Activated CD4-positive, alpha-beta memory T cell treated with anti-CD3 and anti-CD28 coated beads for 36 hours (primary cell): ENCODE data around the gene PNPLA7. TPM values are rescaled to one million over a fixed set of nuclear protein-coding genes. Genes with fewer than 3 reads are reported as not detected.

Source experiments
- CTCF ChIA-PET: fragments of 350-600 bp; sonication (Branson Sonifier 250); formaldehyde crosslinking; loops from one replicate; lab custom pipeline; 2021; ENCODE audit warnings: antibody characterized with exemption, inconsistent platforms; lab: Charles Lee
- POLR2A ChIA-PET: fragments of 350-600 bp; sonication (Branson Sonifier 250); formaldehyde crosslinking; loops from one replicate; lab custom pipeline; 2021; ENCODE audit warnings: antibody characterized with exemption; lab: Charles Lee
- DNase-seq: peaks from one replicate; pipeline ENCODE4 v3.0.0-alpha.2; 2020
- H3K27ac Mint-ChIP-seq: one replicate; pipeline ENCODE4 v1.8.0; 2021; ENCODE audit warnings: mixed read lengths
- H3K27me3 Mint-ChIP-seq: one replicate; pipeline ENCODE4 v1.8.0; 2021; ENCODE audit warnings: mixed read lengths
- H3K36me3 Mint-ChIP-seq: one replicate; pipeline ENCODE4 v1.8.0; 2021; ENCODE audit warnings: mixed read lengths
- H3K4me1 Mint-ChIP-seq: one replicate; pipeline ENCODE4 v1.8.0; 2021; ENCODE audit warnings: low read depth, mixed read lengths
- H3K4me3 Mint-ChIP-seq: one replicate; pipeline ENCODE4 v1.8.0; 2021; ENCODE audit warnings: mild to moderate bottlenecking, mixed read lengths
- H3K9me3 Mint-ChIP-seq: one replicate; pipeline ENCODE4 v1.8.0; 2021; ENCODE audit warnings: mixed read lengths
- intact Hi-C: fragments of 100-400 bp; cut with micrococcal nuclease; formaldehyde crosslinking; loops from one replicate; pipeline ENCODE4 v1.15.1; 2023
- total RNA-seq, 2 experiments: library from RNA; stranded (reverse); gene quantifications; one replicate each; pipeline ENCODE4 v1.2.3, GENCODE V29; 2021

Gene PNPLA7
- total RNA-seq, 2 experiments from 2014 or later = 3.1 to 4.0 TPM

DNA sequence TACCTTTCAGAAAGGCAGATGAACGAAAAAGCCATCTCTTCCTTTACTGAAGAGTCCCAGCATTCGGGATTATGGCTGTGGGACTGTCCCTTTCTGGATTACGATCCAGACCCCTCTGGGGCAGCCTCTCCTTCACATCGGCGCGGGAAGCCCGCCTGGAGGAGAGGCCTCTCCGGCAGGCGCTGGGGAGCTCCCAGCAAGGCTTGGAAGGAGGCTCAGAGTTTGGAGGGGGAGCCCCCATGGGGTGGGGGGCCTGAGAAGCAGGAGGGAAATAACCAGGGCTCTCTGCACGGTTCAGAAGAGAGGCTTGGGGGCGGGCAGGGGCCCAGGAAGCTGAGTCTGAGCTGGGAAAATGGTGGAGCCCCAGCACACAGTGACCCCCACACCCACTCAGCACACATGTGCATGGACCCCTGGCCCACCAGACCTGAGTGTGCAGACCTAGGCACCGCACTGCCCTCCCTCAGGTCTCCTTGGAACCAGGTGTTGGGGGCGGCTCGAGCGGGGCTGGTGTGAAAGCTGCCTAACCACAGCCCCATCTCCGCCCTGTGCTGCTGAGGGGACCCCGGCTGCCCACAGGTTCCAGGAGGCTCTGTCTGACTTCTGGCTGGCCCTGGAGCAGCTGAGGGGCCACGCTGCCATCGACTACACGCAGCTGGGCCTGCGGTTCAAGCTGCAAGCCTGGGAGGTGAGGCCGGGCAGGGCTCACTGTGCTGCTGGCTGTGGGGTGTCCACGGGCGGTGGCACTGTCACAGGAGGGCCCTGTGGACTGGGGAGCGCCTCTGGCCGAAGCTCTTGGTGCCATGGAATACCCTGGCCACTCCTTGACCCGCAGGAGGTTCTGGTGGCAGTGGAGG lies 122.5 kb downstream of the PNPLA7 start:
- CTCF ChIA-PET = no interaction called here
- Mint-ChIP-seq H3K4me3 (no peak overlapping the region), H3K9me3 (no peaks in the 10 kb centered on the region), H3K27ac (no peak overlapping the region), H3K4me1 (no peaks in the 10 kb centered on the region), H3K36me3 (no peaks in the 10 kb centered on the region), H3K27me3 (no peaks in the 10 kb centered on the region)
- DNase-seq = no peak
- intact Hi-C loops = no loop called here
- POLR2A ChIA-PET = no interaction called here

DNA sequence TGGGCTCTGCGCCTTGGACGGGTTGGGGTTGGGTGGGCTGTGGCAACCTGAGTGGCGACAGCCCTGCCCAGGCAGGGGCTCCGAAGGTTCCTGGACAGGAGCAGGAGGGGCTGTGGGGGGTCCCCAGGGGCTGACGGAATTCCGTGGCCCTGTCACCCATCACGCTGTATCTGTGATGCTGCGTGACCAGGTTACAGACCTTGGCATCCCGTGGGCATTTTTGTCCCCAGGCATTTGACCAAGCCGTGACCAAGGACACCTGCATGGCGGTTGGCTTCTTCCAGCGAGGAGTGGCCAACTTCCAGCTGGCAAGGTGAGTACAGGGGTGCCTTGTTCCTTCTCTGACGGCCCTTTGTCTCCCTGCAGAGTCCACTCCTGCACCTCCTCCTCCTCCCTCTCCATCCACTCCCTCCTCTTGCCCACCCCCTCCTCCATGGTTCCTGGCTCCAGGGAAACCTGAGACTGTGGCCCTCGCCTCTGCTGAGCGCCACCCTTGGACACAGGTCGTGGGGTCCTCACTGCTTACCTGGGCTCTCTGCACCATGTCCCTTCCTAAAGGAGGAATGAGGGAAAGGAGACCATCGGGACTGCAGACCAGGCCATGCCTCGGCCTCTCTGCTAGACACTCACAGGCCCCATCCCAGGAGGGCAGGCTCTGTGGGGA lies 124.1 kb downstream of the PNPLA7 start:
- H3K27me3 Mint-ChIP-seq = no peaks in the 10 kb centered on the region
- ChIA-PET CTCF (interaction anchor here (1.1 kb wide), 1 partner anchor 18 kb away, joined by 4 read pairs; no protein-coding TSS in a partner anchor), POLR2A (no interaction called here)
- intact Hi-C loops = no loop called here
- no peak overlapping the region for H3K27ac Mint-ChIP-seq
- no peak overlapping the region for H3K4me3 Mint-ChIP-seq
- H3K4me1 Mint-ChIP-seq = peaks cover 6% of the 10 kb centered on the region
- no peak for DNase-seq
- H3K36me3 Mint-ChIP-seq = no peaks in the 10 kb centered on the region
- H3K9me3 Mint-ChIP-seq = no peaks in the 10 kb centered on the region

DNA sequence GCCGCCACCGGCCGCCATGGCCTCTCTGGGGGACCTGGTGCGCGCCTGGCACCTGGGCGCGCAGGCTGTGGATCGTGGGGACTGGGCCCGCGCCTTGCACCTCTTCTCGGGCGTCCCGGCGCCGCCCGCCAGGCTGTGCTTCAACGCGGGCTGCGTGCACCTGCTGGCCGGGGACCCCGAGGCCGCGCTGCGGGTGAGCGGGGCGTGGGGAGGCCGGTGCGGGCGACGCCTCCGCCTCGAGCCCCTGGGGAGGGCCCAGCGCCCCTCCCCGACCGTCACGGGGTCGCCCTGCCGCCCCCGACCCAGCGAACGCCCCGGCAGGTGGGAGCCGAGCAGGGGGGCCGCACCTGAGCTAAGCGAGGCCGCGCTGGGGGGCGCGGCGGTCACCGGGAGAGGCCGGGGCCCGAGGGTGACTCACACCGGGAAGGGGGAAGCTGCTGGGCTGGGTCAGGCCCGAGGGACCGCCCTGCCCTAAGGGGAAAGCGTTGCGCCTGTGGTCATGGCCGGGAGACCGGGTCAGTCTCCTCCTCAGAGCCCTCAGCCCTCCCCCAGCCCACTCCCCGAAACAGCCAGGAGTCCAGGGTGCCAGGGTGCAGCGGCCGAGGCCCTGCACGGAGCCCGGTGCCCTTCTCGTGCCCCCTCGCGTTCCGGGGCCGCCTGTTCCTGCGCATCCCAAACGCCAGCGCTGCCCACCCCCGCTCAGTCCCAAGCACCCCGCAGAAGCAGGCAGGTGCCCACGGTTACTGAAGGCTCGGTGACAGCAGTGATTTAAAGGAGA lies 126.5 kb downstream of the PNPLA7 start:
- CTCF ChIA-PET = interaction anchor here (0.7 to 1.8 kb wide), 17 partner anchors 10 to 168 kb away, joined by 3 to 15 read pairs (median 4); partner anchors contain the start of genes MRPL41, NRARP and NSMF
- no peak for DNase-seq
- Mint-ChIP-seq H3K27me3 (no peaks in the 10 kb centered on the region), H3K4me3 (peak overlapping the region; percentile 51), H3K4me1 (peaks cover 8% of the 10 kb centered on the region), H3K36me3 (peaks cover 2% of the 10 kb centered on the region), H3K9me3 (no peaks in the 10 kb centered on the region), H3K27ac (no peak overlapping the region)
- intact Hi-C loops = loop anchor here (1.0 to 2.0 kb wide), 3 partner anchors 21 to 182 kb away; partner anchors contain the start of genes ARRDC1 and NSMF
- POLR2A ChIA-PET = interaction anchor here (0.6 to 1.2 kb wide), 6 partner anchors 11 to 183 kb away, joined by 3 to 5 read pairs (median 4); partner anchors contain the start of genes NRARP and TUBB4B

DNA sequence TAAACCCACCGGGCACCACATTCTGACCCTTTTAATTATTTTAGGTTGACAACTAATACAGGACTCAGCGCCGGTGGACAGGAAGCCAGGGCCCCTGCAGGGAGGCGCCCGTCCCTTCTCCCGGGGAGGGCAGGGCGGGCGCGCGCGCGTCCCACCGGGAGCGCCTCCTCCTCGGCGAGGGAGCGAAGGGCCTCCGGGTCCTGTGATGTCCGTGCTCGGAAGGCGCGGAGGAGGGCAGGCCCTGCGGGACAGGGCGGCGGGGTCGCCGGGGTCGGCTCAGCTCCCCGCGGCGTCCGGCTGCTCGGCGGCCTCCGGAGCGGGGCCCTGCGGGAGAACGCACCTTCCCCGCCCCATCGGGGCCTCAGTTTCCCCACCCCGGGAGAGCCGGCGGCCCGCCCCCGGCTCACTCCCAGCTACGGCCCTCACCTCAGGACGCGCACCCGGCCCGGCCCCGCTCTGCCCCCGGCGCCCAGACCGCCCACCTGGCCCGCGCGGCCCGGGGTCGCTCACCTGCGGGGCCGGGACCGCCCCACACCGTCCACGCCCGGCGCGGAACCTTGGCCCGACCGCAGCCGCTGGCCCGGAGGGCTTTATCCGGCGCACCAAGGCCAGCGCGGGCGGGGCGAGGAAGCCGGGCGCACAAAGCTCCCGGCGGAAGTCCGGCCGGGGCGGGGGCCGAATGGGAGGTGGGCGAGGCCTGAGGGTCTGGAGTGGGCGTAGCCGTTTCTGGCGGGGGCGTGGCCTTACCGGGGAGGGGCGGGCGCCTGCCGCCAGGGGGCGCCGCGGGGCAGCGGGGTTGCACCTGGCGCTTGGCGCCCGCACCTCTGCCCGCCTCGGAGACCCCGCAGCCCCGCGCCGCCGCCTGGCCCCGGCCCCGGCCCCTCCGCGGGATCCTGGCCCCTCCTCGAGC lies 127.3 kb downstream of the PNPLA7 start, which contains the start of the genes EXD3 and NOXA1:
TSS of gene EXD3 (minus strand) at position 559 of the 910 bp plus-strand sequence. CDS start 27,805 bp downstream, outside the sequence.
TSS of gene NOXA1 (plus strand) at position 790 of the 910 bp plus-strand sequence. CDS start 137 bp downstream, outside the sequence.
- Mint-ChIP-seq H3K36me3 (peaks cover 2% of the 10 kb centered on the region), H3K4me3 (peak within 1 kb of the TSS; percentile 83), H3K4me1 (peaks cover 8% of the 10 kb centered on the region), H3K9me3 (no peaks in the 10 kb centered on the region), H3K27ac (peak within 1 kb of the TSS; percentile 71), H3K27me3 (no peaks in the 10 kb centered on the region)
- DNase-seq = peak; percentile 96
- intact Hi-C loops = loop anchor here (1.0 to 2.0 kb wide), 3 partner anchors 22 to 182 kb away; partner anchors contain the start of genes ARRDC1 and NSMF
- POLR2A ChIA-PET = interaction anchor here (0.6 to 1.2 kb wide), 6 partner anchors 11 to 182 kb away, joined by 3 to 5 read pairs (median 4); partner anchors contain the start of genes NRARP and TUBB4B
- CTCF ChIA-PET = interaction anchor here (0.6 to 1.8 kb wide), 21 partner anchors 9 to 266 kb away, joined by 3 to 15 read pairs (median 4); partner anchors contain the start of genes MRPL41, NRARP and NSMF

DNA sequence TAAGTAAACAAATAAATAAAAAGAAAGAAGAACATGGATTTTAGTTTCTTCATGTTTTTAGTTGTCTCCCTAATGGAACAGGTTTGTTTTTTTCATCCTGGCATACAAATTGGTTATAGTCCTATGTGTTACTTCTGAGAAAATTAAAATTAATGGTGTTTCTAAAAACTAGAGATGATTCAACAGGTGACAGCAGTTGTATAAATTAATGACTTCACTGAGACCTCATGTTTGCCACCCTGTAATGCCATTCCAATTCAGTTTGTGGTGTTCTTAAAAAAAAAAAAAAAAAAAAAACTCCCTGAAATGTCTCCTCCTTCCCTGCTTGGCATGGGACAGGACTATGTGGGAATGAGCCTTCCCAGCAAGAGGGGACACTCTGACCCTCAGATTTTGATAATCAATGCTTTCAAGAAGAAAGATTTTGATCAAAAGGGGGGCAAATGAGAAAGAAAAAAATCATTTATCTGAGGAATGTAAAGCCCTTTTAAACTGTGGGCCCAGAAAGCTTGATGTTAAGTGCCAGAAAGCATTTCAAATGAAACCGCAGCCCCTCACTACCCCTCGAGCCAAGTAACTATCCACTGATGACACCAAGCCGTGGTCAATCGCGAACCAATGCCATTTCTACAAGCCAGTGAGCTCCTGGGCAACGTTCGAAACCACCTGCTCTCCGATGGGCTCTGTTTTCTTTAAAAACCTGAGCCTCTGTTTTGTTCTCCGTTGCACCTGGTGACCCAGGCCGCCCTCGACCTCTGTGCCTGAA lies 128.2 kb downstream of the PNPLA7 start:
- DNase-seq = no peak
- peaks cover 2% of the 10 kb centered on the region for H3K36me3 Mint-ChIP-seq
- H3K27me3 Mint-ChIP-seq = no peaks in the 10 kb centered on the region
- no peaks in the 10 kb centered on the region for H3K9me3 Mint-ChIP-seq
- peaks cover 8% of the 10 kb centered on the region for H3K4me1 Mint-ChIP-seq
- peak overlapping the region; percentile 83 for H3K4me3 Mint-ChIP-seq
- intact Hi-C loops = loop anchor here (2.0 kb wide), 2 partner anchors 23 to 37 kb away; partner anchors contain the start of gene NSMF
- H3K27ac Mint-ChIP-seq = peak overlapping the region; percentile 71
- ChIA-PET POLR2A (interaction anchor here (1.2 kb wide), 1 partner anchor 32 kb away, joined by 4 read pairs; no protein-coding TSS in a partner anchor), CTCF (interaction anchor here (0.9 to 1.8 kb wide), 6 partner anchors 8 to 130 kb away, joined by 4 to 15 read pairs (median 7); partner anchors contain the start of genes MRPL41 and NRARP)

DNA sequence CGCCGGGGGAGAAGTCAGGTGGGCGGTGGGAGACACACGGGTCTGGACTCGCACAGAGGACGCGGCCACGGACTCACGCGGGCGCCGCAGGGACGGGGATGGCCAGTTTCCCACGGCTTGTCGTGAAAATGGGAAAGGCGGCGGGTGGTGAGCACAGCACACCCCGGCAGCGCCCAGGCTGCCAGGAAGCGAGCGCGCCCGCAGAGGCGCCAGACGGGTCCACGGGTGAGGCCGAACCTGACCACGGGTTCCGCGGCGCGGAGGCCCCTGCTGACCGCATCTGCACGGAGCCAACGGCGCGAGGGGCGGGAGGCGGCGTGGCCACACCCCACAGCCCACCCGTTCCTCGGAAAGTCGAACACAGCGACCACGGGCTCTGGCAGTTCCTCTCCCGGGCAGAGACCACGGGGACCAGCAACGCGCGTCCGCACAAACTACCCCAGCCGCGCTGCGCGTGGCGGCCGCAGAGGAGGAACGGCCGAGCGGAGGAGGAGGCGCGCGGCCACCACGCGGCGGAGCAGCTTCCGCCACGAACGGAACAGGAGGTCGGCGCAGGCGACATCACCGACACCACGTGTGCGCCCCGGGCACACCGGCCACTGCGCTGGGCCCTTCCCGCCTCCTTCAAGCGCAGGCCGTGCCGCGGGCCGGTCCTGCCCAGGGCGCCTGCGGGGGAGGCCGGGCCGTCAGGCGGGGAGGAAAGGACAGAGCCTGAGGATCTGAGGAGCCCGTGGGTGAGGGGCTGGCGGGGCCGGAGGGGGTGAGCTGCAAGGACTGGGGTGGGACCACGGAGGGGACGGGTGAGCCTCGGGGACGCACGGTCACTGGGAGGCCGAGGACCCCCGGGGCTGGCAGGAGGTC lies 132.8 kb downstream of the PNPLA7 start:
- Mint-ChIP-seq H3K27ac (peak overlapping the region; percentile 13), H3K27me3 (no peaks in the 10 kb centered on the region)

DNA sequence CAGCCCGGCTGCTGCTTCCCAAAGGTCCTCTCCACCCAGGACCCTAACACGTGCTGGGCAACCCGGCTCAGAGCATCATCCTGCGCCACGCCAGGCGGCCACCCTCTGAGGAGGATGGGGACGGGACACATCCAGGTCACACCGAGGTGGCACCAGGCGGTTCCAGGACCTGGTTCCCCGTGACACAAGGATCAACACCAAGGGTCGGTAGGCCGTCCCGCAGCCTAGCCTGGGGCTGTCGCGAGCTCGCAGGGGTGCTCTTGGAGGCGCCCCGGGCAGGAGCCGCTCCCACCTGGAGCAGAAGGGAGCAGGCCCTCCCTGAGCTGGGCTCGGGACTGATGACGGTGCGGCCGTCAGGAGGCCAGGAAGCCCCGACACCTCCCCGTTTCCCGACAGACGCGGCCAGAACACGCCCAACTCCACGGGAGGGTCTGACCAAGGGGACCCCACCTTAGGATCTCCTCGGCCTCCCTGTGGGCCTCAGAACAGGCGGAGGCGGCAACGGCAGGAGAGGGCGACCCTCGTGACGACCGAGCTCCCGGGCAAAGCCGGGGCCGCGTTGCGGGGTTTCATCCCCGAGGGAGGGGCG lies 133.5 kb downstream of the PNPLA7 start:
- H3K9me3 Mint-ChIP-seq = no peaks in the 10 kb centered on the region
- POLR2A ChIA-PET = no interaction called here
- no peak overlapping the region for H3K4me3 Mint-ChIP-seq
- no peak overlapping the region for H3K27ac Mint-ChIP-seq
- H3K27me3 Mint-ChIP-seq = no peaks in the 10 kb centered on the region
- no peak for DNase-seq
- intact Hi-C loops = no loop called here
- peaks cover 3% of the 10 kb centered on the region for H3K4me1 Mint-ChIP-seq
- CTCF ChIA-PET = no interaction called here
- peaks cover 2% of the 10 kb centered on the region for H3K36me3 Mint-ChIP-seq

More for the DNA sequence above, 132.8 kb downstream of the PNPLA7 start:
- H3K9me3 Mint-ChIP-seq = no peaks in the 10 kb centered on the region
- DNase-seq = peak; percentile 27
- intact Hi-C loops = no loop called here
- H3K36me3 Mint-ChIP-seq = peaks cover 2% of the 10 kb centered on the region
- ChIA-PET CTCF (no interaction called here), POLR2A (no interaction called here)
- peaks cover 8% of the 10 kb centered on the region for H3K4me1 Mint-ChIP-seq
- H3K4me3 Mint-ChIP-seq = peak overlapping the region; percentile 66

DNA sequence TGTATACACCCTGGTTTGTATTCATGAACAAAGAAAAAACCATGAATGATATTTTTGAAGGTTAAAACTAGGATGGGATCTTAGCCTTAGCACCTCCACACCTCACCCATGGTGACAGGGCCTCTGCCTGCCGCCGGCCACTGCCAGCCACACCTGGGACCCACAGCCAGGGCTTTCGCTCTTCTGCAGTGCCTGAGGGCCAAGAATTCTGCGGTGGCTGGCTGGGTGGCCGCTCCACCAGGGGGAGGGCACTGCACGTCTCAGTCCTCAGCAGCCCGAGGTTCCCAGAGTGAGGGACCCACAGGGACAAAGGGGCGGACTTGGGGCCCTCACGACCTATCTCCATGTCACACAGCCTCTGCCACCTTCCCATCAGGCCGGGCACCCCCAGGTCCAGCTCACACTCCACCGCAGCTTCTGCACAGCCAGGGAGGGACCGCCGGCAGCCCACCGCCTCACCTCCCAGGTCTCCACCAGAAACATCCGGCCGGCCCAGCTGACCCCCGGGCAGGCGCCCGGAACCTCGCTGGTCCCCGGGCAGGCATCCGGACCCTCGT lies 134.1 kb downstream of the PNPLA7 start:
- no peaks in the 10 kb centered on the region for H3K27me3 Mint-ChIP-seq
- no peaks in the 10 kb centered on the region for H3K9me3 Mint-ChIP-seq
- H3K4me1 Mint-ChIP-seq = peaks cover 4% of the 10 kb centered on the region
- no peak for DNase-seq
- ChIA-PET CTCF (interaction anchor here (1.1 kb wide), 1 partner anchor 114 kb away, joined by 4 read pairs; the partner anchor contains the start of gene NRARP), POLR2A (no interaction called here)
- intact Hi-C loops = no loop called here
- H3K27ac Mint-ChIP-seq = no peak overlapping the region
- H3K4me3 Mint-ChIP-seq = no peak overlapping the region
- peaks cover 2% of the 10 kb centered on the region for H3K36me3 Mint-ChIP-seq

DNA sequence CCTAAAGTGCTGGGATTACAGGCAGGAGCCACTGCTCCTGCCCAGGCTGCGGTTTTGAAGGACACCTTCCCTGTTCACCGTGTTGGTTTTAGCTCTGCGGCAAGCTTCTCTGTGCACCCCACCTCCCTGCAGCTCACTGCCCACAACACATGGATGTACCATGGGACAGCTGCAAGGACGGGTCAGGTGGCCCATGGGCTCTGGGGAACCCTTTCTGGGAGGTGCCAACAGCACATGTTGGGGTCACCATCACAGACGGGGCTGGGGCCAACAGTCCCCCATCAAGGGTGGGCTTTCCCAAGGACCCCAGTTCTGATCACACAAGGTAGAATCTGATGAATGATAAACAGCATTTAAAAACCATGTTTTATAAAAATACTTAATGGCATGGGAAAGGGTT lies 134.8 kb downstream of the PNPLA7 start:
- POLR2A ChIA-PET = no interaction called here
- peaks cover 4% of the 10 kb centered on the region for H3K4me1 Mint-ChIP-seq

More for the DNA sequence above, 134.8 kb downstream of the PNPLA7 start:
- intact Hi-C loops = no loop called here
- H3K27me3 Mint-ChIP-seq = no peaks in the 10 kb centered on the region
- H3K27ac Mint-ChIP-seq = no peak overlapping the region
- H3K9me3 Mint-ChIP-seq = no peaks in the 10 kb centered on the region
- peaks cover 2% of the 10 kb centered on the region for H3K36me3 Mint-ChIP-seq
- DNase-seq = no peak
- H3K4me3 Mint-ChIP-seq = no peak overlapping the region
- CTCF ChIA-PET = interaction anchor here (1.1 kb wide), 1 partner anchor 113 kb away, joined by 4 read pairs; the partner anchor contains the start of gene NRARP
